HTERT RPE-1 (cell line): Measurements from ENCODE around the gene HNRNPUL1.

Experiments
- in situ Hi-C: fragments of 300-500 bp; cut with MboI; formaldehyde crosslinking; loops from 4 replicates; pipeline ENCODE4 v1.14.3; 2020; ENCODE audit warnings: low sequenced_read_pairs

HNRNPUL1 gene

GRCh38 chr19:41307090-41307875, 43.1 kb downstream of the HNRNPUL1 start:
- in situ Hi-C loops, result no loop called here

- in situ Hi-C loops, result no loop called here
These were observed 43.8 kb downstream of the HNRNPUL1 start for GRCh38 chr19:41307954-41308449.

- in situ Hi-C loops, result no loop called here
These were observed 44.4 kb downstream of the HNRNPUL1 start for GRCh38 chr19:41308450-41309179.

GRCh38 chr19:41309180-41310032, 45.2 kb downstream of the HNRNPUL1 start:
- in situ Hi-C loops, result no loop called here

- in situ Hi-C loops, result no loop called here
These were observed 46.1 kb downstream of the HNRNPUL1 start, which contains the start of gene CCDC97 for GRCh38 chr19:41310033-41310831. CCDC97 (plus strand) TSS chr19:41310172; CDS start chr19:41310311, 139 bp downstream.

- in situ Hi-C loops, result no loop called here
These were observed 46.9 kb downstream of the HNRNPUL1 start for GRCh38 chr19:41311072-41311471.

DNA sequence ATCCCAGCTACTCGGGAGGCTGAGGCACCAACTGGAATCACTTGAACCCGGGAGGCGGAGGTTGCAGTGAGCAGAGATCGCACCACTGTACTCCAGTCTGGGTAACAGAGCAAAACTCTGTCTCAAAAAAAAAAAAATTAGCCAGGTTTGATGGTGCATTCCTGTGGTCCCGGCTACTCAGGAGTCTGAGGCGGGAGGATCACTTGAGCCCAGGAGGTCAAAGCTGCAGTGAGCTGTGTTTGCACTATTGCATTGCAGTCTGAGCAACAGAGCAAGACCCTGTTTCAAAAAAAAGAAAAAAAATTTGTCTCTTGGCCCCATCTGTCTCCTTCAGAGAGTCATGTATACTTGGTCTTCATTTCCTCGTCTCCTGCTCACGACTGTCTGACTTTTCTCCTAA, 47.4 kb downstream of the HNRNPUL1 start:
- in situ Hi-C loops, result no loop called here

GRCh38 chr19:41316306-41316920, 52.2 kb downstream of the HNRNPUL1 start:
- in situ Hi-C loops, result no loop called here

DNA sequence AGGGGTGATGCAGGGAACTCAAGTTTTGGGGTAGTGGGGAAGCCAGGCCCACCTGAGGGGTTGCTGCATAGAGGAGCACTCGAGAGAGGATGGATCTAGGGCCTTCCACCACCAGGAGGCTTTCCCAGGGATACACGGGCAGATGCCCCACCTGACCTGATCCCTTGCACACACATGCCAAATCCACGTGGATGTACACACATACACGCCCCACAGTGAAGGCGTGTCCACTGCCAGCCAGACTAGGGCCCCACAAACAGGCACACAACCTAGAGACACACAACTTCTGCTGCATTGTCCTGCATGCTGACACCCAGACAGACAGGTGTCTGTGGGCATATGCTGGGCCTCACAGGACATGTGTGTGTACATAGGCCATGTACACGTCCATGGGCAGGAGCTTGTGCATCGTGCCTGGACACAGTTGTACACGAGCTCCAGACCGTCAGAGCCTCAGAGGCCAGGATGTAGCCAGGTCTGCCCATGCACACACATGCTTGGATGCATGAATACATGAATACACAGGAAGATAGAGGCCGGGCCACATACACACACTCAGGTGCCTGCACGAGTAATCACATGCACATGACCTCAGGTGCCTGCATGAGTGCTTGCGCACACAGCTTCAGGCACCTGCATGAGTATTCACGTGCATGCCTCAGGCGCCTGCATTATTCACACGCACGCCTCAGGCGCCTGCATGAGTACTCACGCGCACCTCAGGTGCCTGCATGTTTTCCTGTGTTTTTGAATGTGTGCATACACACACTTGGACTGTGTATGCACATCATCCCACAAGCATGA, 54.7 kb downstream of the HNRNPUL1 start:
- in situ Hi-C loops, result no loop called here

GRCh38 chr19:41319500-41320184, 55.5 kb downstream of the HNRNPUL1 start:
- in situ Hi-C loops, result no loop called here

GRCh38 chr19:41320185-41320518, 56.0 kb downstream of the HNRNPUL1 start:
- in situ Hi-C loops, result no loop called here

- in situ Hi-C loops, result no loop called here
These were observed 56.4 kb downstream of the HNRNPUL1 start for GRCh38 chr19:41320568-41320967.

DNA sequence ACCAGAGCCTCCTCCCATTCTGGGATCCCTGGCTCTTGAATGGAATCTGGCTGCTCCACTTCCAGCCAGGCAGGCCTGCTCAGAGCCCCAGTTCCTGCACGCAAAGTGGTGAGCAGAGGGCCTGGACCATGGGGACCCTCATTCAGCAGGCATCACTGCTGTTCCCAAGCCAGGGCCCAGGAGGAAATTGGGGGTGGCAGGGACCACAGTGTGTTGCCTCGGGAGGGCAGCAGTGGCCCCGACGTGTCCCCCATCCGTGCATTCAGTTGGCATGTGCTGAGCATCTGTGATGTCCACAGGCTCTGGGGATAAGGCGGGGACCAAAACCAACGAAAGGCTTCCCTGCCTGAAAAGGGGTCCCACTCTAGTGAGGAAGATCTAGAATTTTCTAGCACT, 57.0 kb downstream of the HNRNPUL1 start:
- in situ Hi-C loops, result no loop called here

- in situ Hi-C loops, result no loop called here
These were observed 57.6 kb downstream of the HNRNPUL1 start for GRCh38 chr19:41321600-41322270.

- in situ Hi-C loops, result no loop called here
These were observed 58.3 kb downstream of the HNRNPUL1 start for GRCh38 chr19:41322451-41322850.

DNA sequence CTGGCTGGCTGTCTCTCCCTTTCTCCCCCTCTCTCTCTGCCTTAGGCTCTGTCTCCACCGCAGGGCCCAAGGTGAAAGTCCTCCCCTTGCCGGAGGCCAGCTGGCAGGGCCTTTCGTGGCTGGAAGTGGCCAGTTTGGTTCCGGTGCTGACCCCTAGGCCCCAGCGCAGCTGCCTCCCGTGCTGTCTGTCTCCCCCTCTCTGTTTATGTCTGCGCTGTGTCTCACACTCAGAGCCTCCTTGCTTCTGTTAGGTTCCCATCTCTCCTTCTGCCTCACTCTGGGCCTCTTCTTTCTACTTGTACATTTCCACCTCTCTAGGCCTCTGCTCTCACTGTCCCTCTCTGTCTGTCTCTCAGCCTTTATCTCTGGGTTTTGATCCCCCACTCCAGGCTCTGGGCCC, 58.9 kb downstream of the HNRNPUL1 start:
- in situ Hi-C loops, result no loop called here

DNA sequence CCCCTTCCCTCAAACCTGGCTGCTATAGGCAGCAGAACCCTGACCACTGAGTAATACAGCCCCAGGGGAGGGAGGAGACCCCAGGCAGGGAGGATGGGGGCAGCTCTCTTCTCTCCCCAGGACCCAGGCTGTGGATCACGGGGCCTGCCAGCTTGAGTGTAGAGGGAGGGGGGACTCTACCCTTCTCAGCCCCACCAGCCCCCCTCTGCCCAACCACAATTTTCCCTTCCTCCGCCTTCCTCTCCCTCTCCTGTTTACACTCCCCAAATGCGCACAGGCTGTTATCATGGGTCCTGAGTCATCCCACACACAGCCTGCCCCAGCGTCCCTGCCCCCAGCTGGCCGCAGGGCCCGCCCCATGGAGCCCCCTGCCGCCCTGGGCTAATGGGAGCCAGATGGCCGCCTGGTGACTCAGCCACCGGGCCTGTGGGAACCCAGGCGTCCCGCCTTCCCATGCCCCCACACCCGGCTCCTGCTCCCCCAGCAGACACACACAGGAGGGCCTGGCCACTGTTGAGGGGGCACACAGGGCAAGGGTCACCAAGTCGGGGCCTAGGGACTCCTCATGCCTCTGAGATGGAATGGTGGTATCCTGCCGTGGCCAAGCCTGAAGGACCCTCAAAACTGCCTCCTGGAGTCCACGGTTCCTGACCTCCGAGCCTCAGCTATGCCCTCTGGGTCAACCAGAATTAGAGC, 59.4 kb downstream of the HNRNPUL1 start:
- in situ Hi-C loops, result no loop called here
